Stimulated activated CD4-positive, alpha-beta T cell treated with anti-CD3 and anti-CD28 coated beads, TNF-alpha, amount 100 ng/mL, for 1 hour (primary cell): ENCODE data around the gene GRAMD1B.

Source experiments
- DNase-seq, 3 donors: peaks; one replicate each; pipeline ENCODE4 v3.0.0-alpha.2; 2020; ENCODE audit warnings: low read depth in 3 of 3, low spot score in 1 of 3

The GRAMD1B gene

GRCh38 chr11:123408619-123409455 is 21.2 kb upstream of the GRAMD1B start:
- DNase-seq, result no peak

- no peak for DNase-seq
Observed at GRCh38 chr11:123409456-123410217, 20.4 kb upstream of the GRAMD1B start.

GRCh38 chr11:123410218-123410549 is 19.9 kb upstream of the GRAMD1B start:
- DNase-seq, result no peak

GRCh38 chr11:123413636-123414035 is 16.4 kb upstream of the GRAMD1B start:
- DNase-seq, result no peak

GRCh38 chr11:123416566-123416965 is 13.5 kb upstream of the GRAMD1B start:
- no peak for DNase-seq

GRCh38 chr11:123418351-123419114 is 11.5 kb upstream of the GRAMD1B start:
- DNase-seq, result no peak

GRCh38 chr11:123419731-123420452 is 10.2 kb upstream of the GRAMD1B start:
- DNase-seq, result no peak

GRCh38 chr11:123421589-123421988 is 8.5 kb upstream of the GRAMD1B start:
- DNase-seq, result no peak

DNA sequence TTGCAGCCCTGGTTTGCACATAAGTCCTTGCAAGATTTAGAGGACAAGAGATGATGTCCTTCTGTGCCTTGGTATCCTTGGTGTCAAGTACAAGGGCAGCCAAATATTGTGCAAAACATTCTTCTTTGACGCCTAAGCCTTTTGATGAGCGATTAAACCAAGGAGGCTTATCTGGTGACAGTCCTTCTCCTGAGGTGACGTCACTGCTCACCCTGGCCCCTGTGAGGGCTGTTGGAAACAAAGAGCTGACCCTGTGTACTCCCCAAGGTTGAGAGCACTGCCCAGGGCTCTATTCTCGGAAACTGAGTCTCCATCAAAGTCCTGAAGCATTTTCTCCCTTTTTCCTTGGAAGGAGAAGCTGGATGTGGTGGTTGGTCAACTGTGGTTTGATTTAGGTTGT is 4.7 kb upstream of the GRAMD1B start:
- no peak for DNase-seq

- no peak for DNase-seq
Observed at GRCh38 chr11:123426789-123427188, 3.3 kb upstream of the GRAMD1B start.

DNA sequence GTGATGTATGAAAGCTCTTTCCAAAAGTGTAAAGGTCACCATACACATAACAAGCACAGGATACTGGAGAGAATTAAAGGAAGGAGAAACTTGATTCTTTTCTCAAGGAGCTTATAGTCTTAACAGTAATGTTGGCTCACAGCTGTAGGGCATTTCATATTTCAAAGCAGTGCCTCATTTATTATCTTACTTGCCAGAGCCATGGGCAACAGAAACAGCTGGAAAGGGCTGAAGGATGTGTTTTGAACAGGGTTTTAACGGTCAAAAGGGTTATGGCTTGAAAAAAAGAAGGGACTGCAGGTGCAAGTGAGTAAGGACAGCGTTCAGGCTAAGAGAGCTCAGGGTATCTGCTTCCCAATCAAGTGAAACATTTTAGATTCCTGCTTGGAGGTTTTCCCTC is 2.7 kb upstream of the GRAMD1B start:
- DNase-seq, result no peak

GRCh38 chr11:123428116-123428715 is 1.9 kb upstream of the GRAMD1B start:
- DNase-seq, result no peak

GRCh38 chr11:123429336-123429735 is 733 bp upstream of the GRAMD1B start:
- DNase-seq, result no peak

- peak in 2 of 3 donors; percentile 8 to 32 for DNase-seq
Observed at GRCh38 chr11:123430721-123431497, 840 bp downstream of the GRAMD1B start.

DNA sequence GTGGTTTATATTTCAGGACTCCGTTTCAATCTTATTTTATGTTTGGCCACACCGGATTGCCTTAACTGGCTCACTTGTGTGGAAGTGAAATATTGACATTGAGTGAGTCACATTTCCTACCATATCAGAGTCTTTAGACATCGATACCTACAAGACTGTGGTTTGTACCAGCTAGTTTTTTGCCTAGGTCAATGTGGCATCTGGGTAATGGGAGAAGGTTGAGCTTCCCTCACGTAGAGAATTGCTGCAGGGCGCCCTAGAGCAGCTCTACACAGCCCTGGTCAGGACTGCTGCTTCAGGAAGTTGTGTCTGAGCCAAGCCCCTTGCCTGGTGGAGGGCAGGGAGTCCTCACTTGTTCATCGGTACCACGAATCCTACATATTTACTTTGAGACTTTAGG is 1.6 kb downstream of the GRAMD1B start:
- DNase-seq, result no peak

GRCh38 chr11:123434262-123434661 is 4.2 kb downstream of the GRAMD1B start:
- DNase-seq, result no peak

GRCh38 chr11:123434911-123435310 is 4.8 kb downstream of the GRAMD1B start:
- DNase-seq, result no peak

- no peak for DNase-seq
Observed at GRCh38 chr11:123437236-123437979, 7.3 kb downstream of the GRAMD1B start.

DNA sequence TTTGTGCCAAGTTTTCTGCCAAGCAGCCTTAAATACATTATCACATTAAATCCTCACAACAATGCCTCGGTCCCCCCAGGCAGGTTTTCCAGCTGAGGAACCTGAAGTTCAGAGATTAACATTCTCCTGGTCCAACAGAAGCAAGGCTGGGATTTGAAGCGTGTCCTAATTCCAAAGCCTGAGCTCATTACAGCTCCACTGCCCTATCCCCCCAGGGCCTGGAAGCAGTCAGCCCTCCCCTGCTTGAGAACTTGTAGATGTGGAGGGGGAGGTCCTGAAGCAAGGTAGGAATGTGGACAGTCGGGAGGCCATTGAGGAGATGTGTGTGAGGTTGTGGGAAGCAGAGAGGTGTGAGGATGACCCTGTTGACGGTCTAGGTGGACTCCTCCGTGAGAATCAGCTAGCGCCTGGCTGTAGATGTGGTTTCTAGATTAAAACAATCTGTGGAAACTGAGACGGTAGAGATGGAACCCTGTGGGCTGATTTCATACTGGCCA is 8.1 kb downstream of the GRAMD1B start:
- DNase-seq, result no peak
